Activated naive CD4-positive, alpha-beta T cell treated with anti-CD3 and anti-CD28 coated beads, Interleukin-2, amount 50 U/mL, for 24 hours (primary cell): Measurements from ENCODE around the gene FRAT2.
A peak's percentile ranks its signal among the peaks of the same experiment; 100 is the strongest.
"Not testable (repeated sequence)": the region's sequence is repeated elsewhere in the genome, so short reads cannot be mapped to it uniquely, and the experiment has no call there.

ENCODE experiments used
- H3K27ac Mint-ChIP-seq: one replicate; pipeline ENCODE4 v1.8.0; 2021; ENCODE audit warnings: mild to moderate bottlenecking, mixed read lengths
- H3K27me3 Mint-ChIP-seq: one replicate; pipeline ENCODE4 v1.8.0; 2021; ENCODE audit warnings: mixed read lengths
- H3K36me3 Mint-ChIP-seq: one replicate; pipeline ENCODE4 v1.8.0; 2021; ENCODE audit warnings: mixed read lengths
- H3K4me1 Mint-ChIP-seq: one replicate; pipeline ENCODE4 v1.8.0; 2021; ENCODE audit warnings: mixed read lengths
- H3K4me3 Mint-ChIP-seq: one replicate; pipeline ENCODE4 v1.8.0; 2021; ENCODE audit warnings: mild to moderate bottlenecking, mixed read lengths
- H3K9me3 Mint-ChIP-seq: one replicate; pipeline ENCODE4 v1.8.0; 2021; ENCODE audit warnings: mixed read lengths

The FRAT2 gene

DNA sequence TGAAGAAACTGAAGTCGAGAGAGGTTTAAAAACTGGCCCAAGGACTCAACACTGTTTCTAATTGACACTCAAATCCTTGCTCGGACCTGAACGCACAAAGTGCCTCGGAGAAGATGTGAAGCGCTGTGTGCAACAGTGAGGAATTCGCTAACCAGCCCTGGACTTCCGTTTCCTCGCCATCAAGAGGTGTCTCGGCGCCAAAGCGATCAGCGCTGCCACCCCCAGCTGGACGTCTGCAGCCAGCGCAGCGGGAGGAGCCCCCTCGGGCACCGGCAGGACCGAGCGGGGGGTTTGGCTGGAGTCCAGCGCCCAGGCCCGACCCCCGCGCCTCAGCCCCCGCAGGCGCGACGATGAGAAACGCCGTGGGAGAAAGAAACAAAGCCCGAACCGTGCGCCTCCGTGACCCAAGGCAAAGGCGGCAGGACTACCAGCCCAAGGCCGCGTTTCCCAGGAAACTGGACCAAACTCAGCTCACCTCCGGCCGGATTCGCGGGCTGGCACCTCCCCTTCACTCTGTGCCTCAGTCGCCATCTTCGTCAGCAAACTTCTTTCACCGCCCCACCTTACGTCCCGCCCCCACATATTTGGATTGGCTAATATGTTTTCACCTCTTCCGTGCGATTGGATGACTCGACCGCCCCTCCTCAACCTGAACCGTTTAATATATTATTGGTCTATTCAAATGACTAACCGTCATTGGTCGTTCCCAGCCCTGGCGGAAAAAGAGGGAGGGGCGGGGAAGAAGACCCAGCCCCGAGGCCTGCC is 42.2 kb downstream of the FRAT2 start, which contains the start of gene ARHGAP19:
Gene ARHGAP19 (minus strand): TSS at position 541 of the 765 bp plus-strand sequence. CDS start 10 bp downstream, at position 531.
- Mint-ChIP-seq H3K27ac (peak within 1 kb of the TSS; percentile 94), H3K4me3 (peak within 1 kb of the TSS; percentile 89), H3K4me1 (peaks cover 25% of the 10 kb centered on the region), H3K36me3 (peaks cover 2% of the 10 kb centered on the region), H3K9me3 (no peaks in the 10 kb centered on the region), H3K27me3 (no peaks in the 10 kb centered on the region)

DNA sequence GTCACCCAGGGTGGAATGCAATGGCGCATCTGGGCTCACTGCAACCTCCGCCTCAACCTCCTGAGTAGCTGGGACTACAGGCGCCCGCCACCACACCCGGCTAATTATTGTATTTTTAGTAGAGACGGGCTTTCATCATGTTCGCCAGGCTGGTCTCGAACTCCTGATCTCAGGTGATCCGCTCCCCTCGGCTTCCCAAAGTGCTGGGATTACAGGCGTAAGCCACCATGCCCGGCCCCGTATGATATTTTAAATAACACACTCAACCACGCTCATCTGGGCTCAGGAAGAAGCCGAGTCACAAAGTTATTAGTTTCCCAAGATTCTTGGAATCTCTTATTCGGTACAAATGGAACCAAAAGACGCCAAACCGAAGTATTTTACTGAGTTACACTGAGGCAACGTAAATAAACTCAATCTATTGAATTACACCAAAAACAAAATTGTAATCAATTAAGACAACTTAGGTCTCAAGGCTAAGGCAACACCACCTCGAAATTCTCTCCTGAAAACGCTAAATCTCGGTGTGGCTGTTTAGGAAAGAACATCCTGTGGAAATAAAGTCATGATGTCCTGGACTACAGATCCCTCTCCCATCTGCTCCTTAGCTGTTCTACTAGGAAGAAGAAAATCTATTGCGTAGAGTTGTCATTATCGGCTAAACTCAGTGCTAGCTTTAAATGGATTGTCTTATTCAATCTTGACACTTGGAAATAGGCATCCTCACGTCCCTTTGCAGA is 43.0 kb downstream of the FRAT2 start:
- Mint-ChIP-seq H3K36me3 (peaks cover 2% of the 10 kb centered on the region), H3K27me3 (no peaks in the 10 kb centered on the region), H3K9me3 (no peaks in the 10 kb centered on the region), H3K4me3 (peak overlapping the region; percentile 89), H3K27ac (peak overlapping the region; percentile 75), H3K4me1 (peaks cover 25% of the 10 kb centered on the region)

DNA sequence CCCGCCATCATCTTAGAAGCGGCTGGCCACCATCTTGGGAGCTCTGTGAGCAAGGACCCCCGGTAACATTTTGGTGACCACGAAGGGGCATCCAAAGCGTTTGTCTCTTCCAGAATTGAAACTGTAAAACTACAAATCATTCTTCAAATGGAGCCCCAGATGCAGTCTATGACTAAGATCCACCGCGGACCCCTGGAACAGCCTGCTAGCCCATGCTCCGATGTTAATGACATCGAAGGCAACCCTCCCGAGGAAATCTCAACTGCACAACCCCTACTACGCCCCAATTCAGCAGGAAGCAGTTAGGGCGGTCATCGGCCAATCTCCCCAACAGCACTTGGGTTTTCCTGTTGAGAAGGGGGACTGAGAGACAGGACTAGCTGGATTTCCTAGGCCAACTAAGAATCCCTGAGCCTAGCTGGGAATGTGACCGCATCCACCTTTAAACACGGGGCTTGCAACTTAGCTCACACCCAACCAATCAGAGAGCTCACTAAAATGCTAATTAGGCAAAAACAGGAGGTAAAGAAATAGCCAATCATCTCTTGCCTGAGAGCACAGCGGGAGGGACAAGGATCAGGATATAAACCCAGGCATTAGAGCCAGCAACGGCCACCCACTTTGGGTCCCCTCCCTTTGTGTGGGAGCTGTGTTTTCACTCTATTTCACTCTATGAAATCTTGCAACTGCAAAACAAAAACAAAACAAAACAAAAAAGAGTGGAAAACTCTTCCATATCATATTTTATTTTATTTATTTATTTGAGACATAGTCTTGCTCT is 43.8 kb downstream of the FRAT2 start:
- H3K4me3 Mint-ChIP-seq, result peak overlapping the region; percentile 11
- not testable (repeated sequence) for H3K27me3 Mint-ChIP-seq

DNA sequence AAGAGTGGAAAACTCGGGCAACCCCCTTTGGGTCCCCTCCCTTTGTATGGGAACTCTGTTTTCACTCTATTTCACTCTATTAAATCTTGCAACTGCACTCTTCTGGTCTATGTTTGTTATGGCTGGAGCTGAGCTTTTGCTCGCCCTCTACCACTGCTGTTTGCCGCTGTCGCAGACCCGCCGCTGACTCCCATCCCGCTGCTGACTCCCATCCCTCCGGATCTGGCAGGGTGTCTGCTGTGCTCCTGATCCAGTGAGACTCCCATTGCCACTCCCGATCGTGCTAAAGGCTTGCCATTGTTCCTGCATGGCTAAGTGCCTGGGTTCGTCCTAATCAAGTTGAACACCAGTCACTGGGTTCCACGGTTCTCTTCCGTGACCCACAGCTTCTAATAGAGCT is 44.5 kb downstream of the FRAT2 start:
- H3K4me3 Mint-ChIP-seq, result not testable (repeated sequence)

More for the DNA sequence above, 43.8 kb downstream of the FRAT2 start:
- not testable (repeated sequence) for H3K27ac Mint-ChIP-seq, H3K36me3 Mint-ChIP-seq, H3K9me3 Mint-ChIP-seq
- peaks cover 25% of the 10 kb centered on the region for H3K4me1 Mint-ChIP-seq

More for the DNA sequence above, 44.5 kb downstream of the FRAT2 start:
- not testable (repeated sequence) for H3K9me3 Mint-ChIP-seq, H3K36me3 Mint-ChIP-seq, H3K27me3 Mint-ChIP-seq, H3K27ac Mint-ChIP-seq
- H3K4me1 Mint-ChIP-seq, result peaks cover 25% of the 10 kb centered on the region
